Activated T-helper 2 cell treated with anti-CD3 and anti-CD28 coated beads, Interferon-gamma antibody, Interleukin-2, Interleukin-4, amounts not matched to agents 10 μg/mL and 5 μg/mL and 100 μg/mL, durations not matched to agents 14 hours and 24 hours and 36 hours (primary cell): ENCODE data around the gene MC2R. TPM values are rescaled to one million over a fixed set of nuclear protein-coding genes. Genes with fewer than 3 reads are reported as not detected.

Experiments used
- DNase-seq: peaks from one replicate; pipeline ENCODE4 v3.0.0; 2021; ENCODE audit warnings: low spot score
- H3K27ac Mint-ChIP-seq: one replicate; pipeline ENCODE4 v1.8.0; 2021; ENCODE audit warnings: mixed read lengths
- H3K27me3 Mint-ChIP-seq: one replicate; pipeline ENCODE4 v1.8.0; 2021; ENCODE audit warnings: low read depth, mixed read lengths
- H3K36me3 Mint-ChIP-seq: one replicate; pipeline ENCODE4 v1.8.0; 2021; ENCODE audit warnings: low read depth, mixed read lengths
- H3K4me1 Mint-ChIP-seq: one replicate; pipeline ENCODE4 v1.8.0; 2021; ENCODE audit warnings: low read depth, mixed read lengths
- H3K4me3 Mint-ChIP-seq: one replicate; pipeline ENCODE4 v1.8.0; 2021; ENCODE audit warnings: low read depth, mild to moderate bottlenecking, moderate library complexity, mixed read lengths
- H3K9me3 Mint-ChIP-seq: one replicate; pipeline ENCODE4 v1.8.0; 2021; ENCODE audit warnings: mixed read lengths
- intact Hi-C: fragments of 100-400 bp; cut with micrococcal nuclease; formaldehyde crosslinking; loops from one replicate; pipeline ENCODE4 v1.15.1; 2023
- total RNA-seq: library from RNA; stranded (reverse); gene quantifications from 2 replicates; pipeline ENCODE4 v1.2.3, GENCODE V29; 2022

The MC2R gene
- total RNA-seq, 1 donor from 2014 or later = not detected

DNA sequence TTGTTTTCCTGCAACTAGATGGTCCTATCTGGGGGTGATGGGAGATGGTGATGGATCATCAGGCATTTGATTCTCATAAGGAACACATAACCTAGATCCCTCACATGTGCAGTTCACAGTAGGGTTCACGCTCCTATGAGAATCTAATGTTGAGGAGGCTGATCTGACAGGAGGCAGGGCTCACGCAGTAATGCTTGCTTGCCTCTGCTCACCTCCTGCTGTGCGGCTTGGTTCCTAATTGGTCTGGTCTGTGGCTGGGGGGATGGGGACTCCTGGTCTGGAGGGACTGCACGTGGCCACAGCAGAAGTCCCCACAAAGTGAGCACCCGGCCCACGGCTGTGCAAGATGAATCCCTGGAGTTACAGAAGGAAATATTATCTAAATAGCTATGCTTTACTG lies 80.1 kb downstream of the MC2R start:
- intact Hi-C loops = no loop called here
- Mint-ChIP-seq H3K27ac (no peak overlapping the region), H3K27me3 (peaks cover 6% of the 10 kb centered on the region), H3K4me3 (no peak overlapping the region), H3K36me3 (no peaks in the 10 kb centered on the region), H3K4me1 (no peaks in the 10 kb centered on the region), H3K9me3 (no peaks in the 10 kb centered on the region)
- no peak for DNase-seq

DNA sequence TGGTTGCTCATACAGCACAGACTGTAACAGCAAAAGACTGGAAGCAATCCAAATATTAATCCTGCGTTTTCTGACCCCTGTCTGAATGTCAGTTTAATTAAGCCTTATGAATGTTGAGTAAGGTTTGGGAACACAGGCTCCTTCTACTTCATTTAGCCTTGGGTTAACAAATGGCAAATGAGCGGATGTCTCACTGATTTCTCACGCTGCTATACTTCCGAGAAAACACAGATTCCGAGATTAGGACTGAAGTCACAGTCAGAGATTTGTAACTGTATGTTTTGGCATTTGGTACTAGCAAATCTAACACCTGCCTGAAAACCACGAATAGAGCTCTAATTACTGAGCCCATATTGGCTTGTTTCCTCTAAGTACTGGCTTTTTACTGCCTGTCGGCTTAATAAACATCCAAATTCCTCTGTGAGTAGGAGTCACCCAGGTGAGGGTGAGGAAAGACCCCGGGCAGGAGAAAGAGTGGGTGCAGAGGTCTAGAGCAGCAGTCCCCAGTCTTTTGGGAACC lies 80.8 kb downstream of the MC2R start:
- intact Hi-C loops = no loop called here
- no peak for DNase-seq
- Mint-ChIP-seq H3K4me3 (no peak overlapping the region), H3K9me3 (no peaks in the 10 kb centered on the region), H3K27me3 (peaks cover 6% of the 10 kb centered on the region), H3K4me1 (no peaks in the 10 kb centered on the region), H3K27ac (no peak overlapping the region), H3K36me3 (no peaks in the 10 kb centered on the region)

Other genes starting within 250 kb of the MC2R start
- 30.3 and 33.8 TPM in 2 replicates for gene FAM210A, start 189.0 kb downstream of the MC2R start, total RNA-seq
- 54.0 and 54.3 TPM in 2 replicates for gene RNMT, start 188.9 kb downstream of the MC2R start, total RNA-seq
- gene MC5R, start 91.4 kb downstream of the MC2R start, total RNA-seq = not detected in 2 replicates
- 21.3 and 24.2 TPM in 2 replicates for gene ZNF519, start 216.9 kb upstream of the MC2R start, total RNA-seq